Stomach (tissue), 9 donors: ENCODE data around the gene AGFG1. TPM values are rescaled to one million over a fixed set of nuclear protein-coding genes. Genes with fewer than 3 reads are reported as not detected.

Experiments used
- DNase-seq, 2 donors: peaks; one replicate each; pipeline versions ENCODE4 v3.0.0 to v3.0.0-alpha.2; 2013 to 2019
- H3K27ac ChIP-seq, 5 donors: fragments of 200-600 bp in 4 of 5; sonication (generic) in 4 of 5; one replicate each; pipeline ENCODE4 v1.5.1; 2013 to 2019; ENCODE audit warnings: mild to moderate bottlenecking in 1 of 5, moderate library complexity in 1 of 5
- H3K27me3 ChIP-seq, 3 donors: fragments of 200-600 bp; sonication (generic); one replicate each; pipeline ENCODE4 v1.5.1; 2017 to 2019; ENCODE audit warnings: mixed run types in 1 of 3
- H3K36me3 ChIP-seq, 4 donors: fragments of 200-600 bp; sonication (generic); 1 replicate in 3 of 4; 2 replicates in 1 of 4; pipeline ENCODE4 v1.5.1; 2016 to 2019
- H3K4me1 ChIP-seq, 4 donors: fragments of 200-600 bp; sonication (generic); one replicate each; pipeline ENCODE4 v1.5.1; 2016 to 2019
- H3K4me3 ChIP-seq, 4 donors: fragments of 200-600 bp; sonication (generic) in 3 of 4; one replicate each; pipeline ENCODE4 v1.5.1; 2016 to 2019; ENCODE audit warnings: mild to moderate bottlenecking in 1 of 4
- H3K9me3 ChIP-seq, 4 donors: fragments of 200-600 bp; sonication (generic); one replicate each; pipeline ENCODE4 v1.5.1; 2016 to 2019
- CTCF ChIP-seq, 7 experiments: fragments of 450-650 bp in 4 of 7; fragments of 200-600 bp in 3 of 7; sonication (generic) in 3 of 7; IDR thresholded peaks; one replicate each; pipeline ENCODE4 v1.5.1; 2016 to 2019; ENCODE audit warnings: antibody characterized with exemption in 7 of 7, control low read depth in 2 of 7, mild to moderate bottlenecking in 1 of 7
- EP300 ChIP-seq: sonication (generic); formaldehyde crosslinking; IDR thresholded peaks from one replicate; pipeline ENCODE4 v1.6.1; 2017; ENCODE audit warnings: antibody characterized with exemption
- POLR2A ChIP-seq, 4 donors: fragments of 450-650 bp; IDR thresholded peaks; one replicate each; pipeline ENCODE4 v1.6.1; 2016; ENCODE audit warnings: antibody characterized with exemption in 4 of 4, control low read depth in 2 of 4, mild to moderate bottlenecking in 1 of 4, moderate library complexity in 1 of 4
- POLR2AphosphoS5 ChIP-seq, 3 donors: sonication (generic); formaldehyde crosslinking; IDR thresholded peaks; one replicate each; pipeline ENCODE4 v1.6.1; 2016; ENCODE audit warnings: antibody characterized with exemption in 3 of 3
- WGBS, 5 donors: extraction: QIAGEN DNeasy Blood & Tissue Kit in 3 of 5; methylation state at CpG; one replicate each; pipeline versions ENCODE4 v1.1.5 to v1.1.7; 2013 to 2018; 5-methylcytosine and 5-hydroxymethylcytosine counted together
- intact Hi-C: fragments of 100-400 bp; cut with DNase I; formaldehyde crosslinking; loops from one replicate; pipeline ENCODE4 v1.15.1; 2023; ENCODE audit warnings: low total_unique reads
- polyA plus RNA-seq, 3 donors: library from polyadenylated mRNA; stranded (reverse); fragments of 200-250 nt; gene quantifications; one replicate each; pipeline ENCODE4 v1.2.3, GENCODE V29; 2013
- total RNA-seq, 5 donors: library from RNA; depleted of rRNA; stranded (reverse); fragments of >200 nt; gene quantifications; one replicate each; pipeline versions ENCODE4 v1.1.0 to v1.2.3, GENCODE V29; 2014 to 2016
- donor health status: healthy with polysubstance abuse.
- donor health status: Bipolar disorder and iron deficiency.
- donor health status: healthy.

The AGFG1 gene
- total and polyA plus RNA-seq, 8 donors: 16.1 to 119 (median 35.7) TPM

- Histone ChIP-seq H3K4me3 (no peak overlapping the region), H3K36me3 (peaks cover 0 to 3% (median 0%) of the 10 kb centered on the region in 4 donors), H3K4me1 (no peaks in the 10 kb centered on the region), H3K9me3 (no peaks in the 10 kb centered on the region), H3K27me3 (no peaks in the 10 kb centered on the region), H3K27ac (no peak overlapping the region)
- intact Hi-C loops: no loop called here
- 90 to 100% (median 100%) methylated on average over 1 of the region's 1 CpG for WGBS, 5 donors
- no peak for TF ChIP-seq EP300
- TF ChIP-seq CTCF (IDR thresholded peaks at IDR 0.05): no peak
- TF ChIP-seq POLR2A (IDR thresholded peaks at IDR 0.05): no peak
- TF ChIP-seq POLR2AphosphoS5 (IDR thresholded peaks at IDR 0.05): no peak
- DNase-seq: no peak
Measured at GRCh38 chr2:227565080-227565479, 93.1 kb downstream of the AGFG1 start.

- Histone ChIP-seq H3K27ac (no peak overlapping the region), H3K4me1 (no peaks in the 10 kb centered on the region), H3K36me3 (peaks cover 0 to 3% (median 0%) of the 10 kb centered on the region in 4 donors), H3K27me3 (no peaks in the 10 kb centered on the region), H3K4me3 (no peak overlapping the region), H3K9me3 (no peaks in the 10 kb centered on the region)
- TF ChIP-seq POLR2A (IDR thresholded peaks at IDR 0.05): no peak
- TF ChIP-seq CTCF (IDR thresholded peaks at IDR 0.05): no peak
- no peak for TF ChIP-seq EP300
- TF ChIP-seq POLR2AphosphoS5 (IDR thresholded peaks at IDR 0.05): no peak
- 64 to 93% (median 79%) methylated on average over 3 of the region's 3 CpGs for WGBS, 5 donors
- intact Hi-C loops: no loop called here
- no peak for DNase-seq
Measured at GRCh38 chr2:227566012-227566411, 94.1 kb downstream of the AGFG1 start.

- intact Hi-C loops: no loop called here
- 84 to 92% (median 89%) methylated on average over 2 of the region's 2 CpGs for WGBS, 5 donors
- Histone ChIP-seq H3K27ac (no peak overlapping the region), H3K36me3 (peaks cover 0 to 3% (median 0%) of the 10 kb centered on the region in 4 donors), H3K4me3 (no peak overlapping the region), H3K9me3 (no peaks in the 10 kb centered on the region), H3K27me3 (no peaks in the 10 kb centered on the region), H3K4me1 (no peaks in the 10 kb centered on the region)
- no peak for DNase-seq
- TF ChIP-seq EP300 (no peak), POLR2AphosphoS5 (IDR thresholded peaks at IDR 0.05) (no peak), POLR2A (IDR thresholded peaks at IDR 0.05) (no peak), CTCF (IDR thresholded peaks at IDR 0.05) (no peak)
Measured at GRCh38 chr2:227568852-227569169, 96.9 kb downstream of the AGFG1 start.

- no peak for DNase-seq
- intact Hi-C loops: no loop called here
- no peak for TF ChIP-seq POLR2A (IDR thresholded peaks at IDR 0.05)
- no peak for TF ChIP-seq CTCF (IDR thresholded peaks at IDR 0.05)
- TF ChIP-seq POLR2AphosphoS5 (IDR thresholded peaks at IDR 0.05): no peak
- TF ChIP-seq EP300: no peak
- Histone ChIP-seq H3K27ac (no peak overlapping the region), H3K9me3 (no peaks in the 10 kb centered on the region), H3K4me1 (no peaks in the 10 kb centered on the region), H3K27me3 (no peaks in the 10 kb centered on the region), H3K4me3 (no peak overlapping the region), H3K36me3 (peaks cover 0 to 3% (median 0%) of the 10 kb centered on the region in 4 donors)
- WGBS, 5 donors: 41 to 58% (median 44%) methylated on average over 1 of the region's 1 CpG
Measured at GRCh38 chr2:227570615-227571014, 98.7 kb downstream of the AGFG1 start.
